GM19467 (cell line): ENCODE data around the gene GPATCH2.
"Not testable (repeated sequence)": the region's sequence is repeated elsewhere in the genome, so short reads cannot be mapped to it uniquely, and the experiment has no call there.

Experiments
- ATAC-seq: cut with Tn5 transposase; IDR thresholded peaks from one replicate; pipeline ENCODE4 v1.9.1; 2021; ENCODE audit warnings: mild to moderate bottlenecking, moderate library complexity; ENCODE audit not compliant: unreplicated experiment

GPATCH2 gene

DNA sequence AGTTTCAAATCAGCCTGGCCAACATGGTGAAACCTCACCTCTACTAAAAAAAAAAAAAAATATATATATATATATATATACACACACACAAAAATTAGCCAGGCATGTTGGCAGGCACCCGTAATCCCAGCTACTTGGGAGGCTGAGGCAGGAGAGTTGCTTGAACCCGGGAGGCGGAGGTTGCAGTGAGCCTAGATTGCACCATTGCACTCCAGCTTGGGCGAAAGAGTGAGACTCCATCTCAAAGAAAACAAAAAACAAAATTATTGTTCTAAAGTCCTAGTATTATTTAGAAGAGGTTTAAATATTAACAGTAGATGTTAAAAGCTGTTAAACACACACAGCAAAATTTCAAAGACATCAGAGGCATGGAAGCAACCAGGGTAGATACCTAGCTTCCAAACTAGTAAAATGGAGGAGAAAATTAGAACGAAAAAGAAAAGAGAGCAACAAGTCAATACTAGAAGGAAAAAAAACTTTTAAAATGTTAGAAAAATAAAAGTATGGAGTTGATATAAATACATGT is 46.5 kb downstream of the GPATCH2 start:
- not testable (repeated sequence) for ATAC-seq

- no peak for ATAC-seq
Observed at GRCh38 chr1:217577336-217577735, 53.6 kb downstream of the GPATCH2 start.

GRCh38 chr1:217574265-217574949 is 56.5 kb downstream of the GPATCH2 start:
- no peak for ATAC-seq

DNA sequence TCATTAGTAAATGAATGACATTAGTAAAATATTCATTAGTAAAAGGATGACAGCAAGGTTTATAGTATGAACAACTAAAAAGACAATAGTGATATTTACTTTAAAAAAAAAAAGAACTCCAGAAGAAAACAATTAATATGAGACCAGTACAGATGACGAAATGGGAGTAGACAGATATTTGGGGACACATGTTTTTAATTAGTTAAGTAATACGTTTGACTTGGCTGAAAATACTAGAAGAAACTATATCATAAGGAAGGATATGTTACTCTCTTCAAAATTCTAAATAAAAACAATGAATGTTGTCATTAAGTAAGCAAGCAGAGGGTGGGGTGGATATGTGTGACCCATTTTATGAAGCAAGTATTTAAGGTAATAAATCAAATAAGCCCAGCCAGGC is 61.9 kb downstream of the GPATCH2 start:
- ATAC-seq = no peak

DNA sequence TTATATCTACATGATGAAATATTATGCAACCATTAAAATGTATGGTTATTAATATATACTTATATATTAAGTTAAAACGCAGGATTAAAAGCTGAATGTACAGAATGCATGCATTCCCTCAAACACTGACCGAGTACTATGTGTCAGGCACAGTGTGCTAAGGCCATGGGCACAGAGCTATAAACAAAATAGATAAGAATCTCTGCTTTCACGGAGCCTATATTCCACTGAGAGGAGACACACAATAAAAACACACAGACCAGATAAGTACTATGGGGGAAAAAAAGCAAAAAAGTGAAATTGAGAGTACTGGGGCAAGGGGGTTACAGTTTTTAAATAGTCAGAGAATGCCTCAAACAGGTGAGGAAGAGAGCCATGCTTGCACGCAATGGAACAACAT is 62.7 kb downstream of the GPATCH2 start:
- ATAC-seq = no peak

DNA sequence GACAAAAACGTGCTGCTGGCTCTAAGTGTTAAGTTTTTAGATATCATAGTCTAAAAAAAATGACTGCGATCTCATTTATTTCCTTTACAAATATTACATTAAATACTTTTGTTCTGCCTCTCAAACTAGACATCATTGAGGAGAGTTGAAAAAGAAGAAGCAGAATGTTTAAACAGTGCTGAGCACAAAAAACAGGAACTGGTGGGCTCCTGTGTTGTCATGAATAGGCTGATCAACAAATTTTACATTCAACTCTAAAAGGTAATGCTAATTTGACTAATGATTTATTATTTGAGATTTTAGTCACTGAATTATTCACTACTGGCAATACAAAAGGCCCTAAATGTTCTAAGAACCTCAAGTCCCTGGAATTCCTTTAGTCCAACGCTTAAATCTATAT is 66.1 kb downstream of the GPATCH2 start:
- ATAC-seq = no peak

DNA sequence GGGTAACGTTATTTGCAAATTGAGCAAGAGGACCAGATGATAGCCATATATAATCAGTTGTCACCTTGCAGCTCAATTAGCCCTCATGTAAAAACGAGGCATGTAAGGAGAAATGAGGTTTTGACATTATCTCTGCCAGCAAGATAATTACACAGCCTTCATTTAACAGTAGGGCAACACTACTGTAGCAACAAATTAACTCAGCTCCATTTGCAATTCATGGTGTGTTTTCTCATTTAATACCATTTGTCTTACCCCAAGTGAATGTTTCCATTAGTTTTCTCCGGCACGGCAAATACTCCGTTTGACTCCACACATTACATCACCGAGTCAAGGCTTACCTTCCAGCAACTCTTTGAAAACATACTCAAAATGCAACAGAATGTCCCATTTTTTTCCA is 66.7 kb downstream of the GPATCH2 start:
- ATAC-seq = no peak

GRCh38 chr1:217563179-217563578 is 67.7 kb downstream of the GPATCH2 start:
- no peak for ATAC-seq

GRCh38 chr1:217562229-217562878 is 68.5 kb downstream of the GPATCH2 start:
- ATAC-seq = no peak

DNA sequence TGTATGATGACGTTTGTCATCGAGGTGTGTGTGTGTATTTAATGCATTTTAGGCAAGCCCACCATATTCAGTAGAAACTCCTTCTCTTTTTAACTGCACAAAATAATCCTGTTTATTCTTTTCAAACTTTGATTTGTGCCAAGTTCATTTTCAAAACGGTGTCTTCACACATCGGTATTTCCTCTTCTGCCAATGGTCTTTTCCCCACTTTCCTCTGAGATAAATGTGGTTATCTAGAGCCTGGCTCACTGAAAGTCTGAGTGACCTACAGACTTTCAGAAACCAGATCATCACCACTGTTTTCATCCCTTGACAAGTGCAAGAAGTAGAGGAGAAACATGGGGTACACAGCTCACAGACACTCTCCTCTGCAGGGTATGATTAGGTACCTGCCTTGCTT is 69.4 kb downstream of the GPATCH2 start:
- no peak for ATAC-seq

GRCh38 chr1:217554849-217555248 is 76.0 kb downstream of the GPATCH2 start:
- ATAC-seq = no peak

DNA sequence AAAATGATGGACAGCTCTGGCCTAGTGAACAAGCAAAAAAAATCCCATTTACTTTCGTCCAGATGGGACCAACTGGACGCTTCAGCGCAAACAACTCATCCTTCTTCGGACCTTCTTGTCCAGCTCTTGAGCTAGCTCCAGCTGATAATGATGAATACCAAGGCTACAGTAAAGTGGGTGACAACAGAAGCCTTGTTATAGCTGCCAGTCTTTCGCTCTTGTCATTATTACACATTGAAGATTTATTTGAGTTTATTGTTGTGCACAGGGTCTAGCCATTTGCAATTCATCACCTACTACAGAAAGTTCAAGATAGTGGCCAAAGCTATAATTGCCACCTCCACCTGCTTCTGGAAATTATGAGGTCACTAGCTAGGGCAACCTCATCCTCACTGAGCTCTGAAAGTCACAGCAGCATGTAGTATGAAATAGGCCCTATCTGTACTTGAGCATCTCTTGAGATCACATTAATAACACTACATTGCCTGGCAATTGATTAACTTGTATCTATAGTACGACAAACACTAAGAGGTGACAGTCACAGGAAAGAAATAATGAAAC is 76.9 kb downstream of the GPATCH2 start:
- ATAC-seq = no peak

DNA sequence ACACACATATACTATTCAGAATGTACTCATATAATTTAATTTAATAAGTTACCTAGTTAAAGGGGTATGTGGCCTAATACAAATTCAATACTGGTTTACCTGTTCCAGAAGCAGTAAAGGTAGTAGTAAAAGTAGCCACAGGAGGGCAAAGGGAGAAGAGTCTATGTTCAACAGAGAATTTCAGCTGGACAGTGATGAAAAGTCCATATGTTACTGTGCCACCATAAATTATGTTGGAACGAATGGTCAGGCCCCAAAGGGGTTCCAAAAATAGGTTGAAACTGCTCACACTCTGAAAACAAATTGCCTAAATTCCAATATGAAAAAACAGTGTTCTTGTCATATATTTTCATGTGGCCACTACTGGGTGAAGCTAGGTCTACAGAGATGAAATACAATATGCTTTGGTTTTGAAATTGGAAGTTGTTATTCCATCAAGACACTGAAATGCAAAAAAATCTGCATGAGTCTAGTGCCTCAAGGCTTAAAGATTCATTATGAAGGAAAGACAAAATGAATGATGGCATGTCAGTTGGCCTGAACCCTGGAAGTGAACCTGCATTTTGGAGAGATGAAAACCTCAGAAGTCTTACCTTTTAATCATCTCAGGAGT is 78.4 kb downstream of the GPATCH2 start:
- ATAC-seq = no peak

- peak; percentile 98 for ATAC-seq
Observed at GRCh38 chr1:217542837-217543236, 88.1 kb downstream of the GPATCH2 start.

- ATAC-seq = no peak
Observed at GRCh38 chr1:217542136-217542777, 88.6 kb downstream of the GPATCH2 start.

DNA sequence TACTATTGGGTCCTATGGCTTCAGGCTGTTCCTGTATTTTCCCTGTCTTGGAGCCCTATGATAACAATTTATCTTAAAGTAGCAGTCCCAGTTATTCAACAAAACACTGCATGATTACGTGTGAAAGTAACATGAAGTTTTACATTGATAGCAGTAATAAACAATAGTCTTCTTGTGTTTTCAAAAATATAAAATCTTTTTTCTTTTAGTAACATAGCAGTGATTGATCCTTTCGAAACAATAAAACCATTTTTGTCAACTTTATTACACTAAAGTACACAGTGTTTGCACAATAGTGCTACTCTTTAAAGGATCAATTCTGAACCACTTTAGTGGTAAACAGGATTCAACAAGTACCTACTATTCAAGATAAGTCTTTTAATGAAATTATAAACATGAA is 90.6 kb downstream of the GPATCH2 start:
- ATAC-seq = no peak

DNA sequence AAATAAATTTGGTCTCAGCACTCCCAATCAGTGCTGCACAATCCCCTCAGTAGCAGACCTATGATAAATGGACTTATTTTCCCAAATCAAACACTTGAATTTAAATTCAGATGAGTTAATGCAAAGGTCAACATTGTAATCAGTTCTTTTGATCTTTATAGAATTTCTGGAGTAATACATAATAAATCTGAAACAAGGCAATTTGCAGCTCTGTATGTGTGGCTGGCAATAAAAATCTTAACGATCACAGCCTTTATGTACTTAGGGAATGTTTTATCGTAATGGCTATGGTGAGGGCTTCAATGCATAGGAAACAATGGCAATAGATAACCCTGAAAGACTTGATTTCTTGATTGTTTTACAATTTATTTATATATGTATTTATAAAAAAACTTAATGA is 91.4 kb downstream of the GPATCH2 start:
- ATAC-seq = no peak

DNA sequence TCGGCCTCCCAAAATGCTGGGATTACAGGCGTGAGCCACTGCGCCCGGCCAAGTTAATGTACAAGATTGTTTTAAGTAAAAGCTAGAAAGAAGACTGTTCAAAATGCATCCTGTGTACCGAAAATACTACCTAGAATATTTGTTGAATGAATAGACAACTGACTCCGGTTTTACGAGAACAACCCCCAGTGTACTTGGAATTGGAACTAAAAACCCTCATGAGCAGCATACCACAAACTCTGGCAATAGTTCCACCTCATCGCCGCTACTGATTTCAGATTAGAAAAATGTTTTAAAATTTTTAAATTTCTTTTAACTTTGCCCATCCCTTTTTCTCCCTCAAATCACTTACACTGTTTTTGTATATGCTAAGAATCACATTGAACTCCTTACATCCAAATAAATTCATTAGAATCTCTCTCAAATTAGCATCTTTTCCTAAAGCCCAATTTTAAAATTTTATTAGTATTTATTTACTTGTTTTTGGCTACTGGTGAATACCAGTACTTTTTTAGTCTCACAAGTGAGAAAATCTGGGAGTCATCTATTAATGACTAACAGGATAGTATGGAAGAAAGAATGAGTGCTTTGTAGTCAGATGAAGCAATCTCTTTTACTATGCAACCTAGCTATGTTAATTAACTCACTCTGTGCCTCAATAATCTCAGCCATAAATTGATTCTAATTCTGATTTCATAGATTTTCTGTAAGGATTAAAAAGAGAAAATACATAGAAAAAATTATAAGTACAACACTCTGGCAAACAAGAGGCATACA is 95.1 kb downstream of the GPATCH2 start:
- no peak for ATAC-seq

- ATAC-seq = no peak
Observed at GRCh38 chr1:217534566-217534965, 96.3 kb downstream of the GPATCH2 start.

GRCh38 chr1:217528271-217528670 is 102.6 kb downstream of the GPATCH2 start:
- ATAC-seq = no peak

DNA sequence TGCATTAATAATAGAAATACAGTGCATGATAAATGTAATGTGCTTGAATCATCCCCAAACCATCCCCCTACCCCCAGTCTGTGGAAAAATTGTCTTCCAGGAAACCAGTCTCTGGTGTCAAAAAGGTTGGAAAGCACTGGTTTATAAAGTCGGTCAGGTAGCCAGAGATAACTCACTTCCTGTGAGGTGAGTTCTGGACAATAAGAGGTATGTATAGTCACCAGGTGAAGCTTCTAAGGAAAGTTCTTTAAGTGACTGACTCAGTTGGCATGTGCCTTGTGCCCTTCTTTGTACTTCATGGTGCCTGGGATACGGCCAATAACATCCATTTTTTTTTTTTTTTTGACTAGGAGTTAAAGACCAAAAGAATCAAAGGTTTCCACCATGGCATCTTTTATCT is 103.7 kb downstream of the GPATCH2 start:
- no peak for ATAC-seq
